Gastrocnemius medialis (tissue), 4 donors: ENCODE measurements around the gene MRC1.

Experiments used
- POLR2A ChIP-seq, 2 donors: fragments of 450-650 bp; IDR thresholded peaks; one replicate each; pipeline ENCODE4 v1.6.1; 2017; ENCODE audit warnings: antibody characterized with exemption in 2 of 2, mild to moderate bottlenecking in 2 of 2, moderate library complexity in 2 of 2
- TF ChIP-seq, protein P1 (sequence below), 5 experiments: fragments of 450-650 bp in 3 of 5; fragments of 200-600 bp in 2 of 5; sonication (generic) in 2 of 5; IDR thresholded peaks in 4 of 5; conservative IDR thresholded peaks in 1 of 5; 1 replicate in 4 of 5; 2 replicates in 1 of 5; pipeline ENCODE4 v1.5.1; 2016 to 2019; ENCODE audit warnings: antibody characterized with exemption in 5 of 5, mild to moderate bottlenecking in 3 of 5, moderate library complexity in 3 of 5

- TF ChIP-seq POLR2A (IDR thresholded peaks at IDR 0.05): no peak
- TF ChIP-seq, protein P1, sequence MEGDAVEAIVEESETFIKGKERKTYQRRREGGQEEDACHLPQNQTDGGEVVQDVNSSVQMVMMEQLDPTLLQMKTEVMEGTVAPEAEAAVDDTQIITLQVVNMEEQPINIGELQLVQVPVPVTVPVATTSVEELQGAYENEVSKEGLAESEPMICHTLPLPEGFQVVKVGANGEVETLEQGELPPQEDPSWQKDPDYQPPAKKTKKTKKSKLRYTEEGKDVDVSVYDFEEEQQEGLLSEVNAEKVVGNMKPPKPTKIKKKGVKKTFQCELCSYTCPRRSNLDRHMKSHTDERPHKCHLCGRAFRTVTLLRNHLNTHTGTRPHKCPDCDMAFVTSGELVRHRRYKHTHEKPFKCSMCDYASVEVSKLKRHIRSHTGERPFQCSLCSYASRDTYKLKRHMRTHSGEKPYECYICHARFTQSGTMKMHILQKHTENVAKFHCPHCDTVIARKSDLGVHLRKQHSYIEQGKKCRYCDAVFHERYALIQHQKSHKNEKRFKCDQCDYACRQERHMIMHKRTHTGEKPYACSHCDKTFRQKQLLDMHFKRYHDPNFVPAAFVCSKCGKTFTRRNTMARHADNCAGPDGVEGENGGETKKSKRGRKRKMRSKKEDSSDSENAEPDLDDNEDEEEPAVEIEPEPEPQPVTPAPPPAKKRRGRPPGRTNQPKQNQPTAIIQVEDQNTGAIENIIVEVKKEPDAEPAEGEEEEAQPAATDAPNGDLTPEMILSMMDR (IDR thresholded peaks at IDR 0.05 in 4 of 5, conservative IDR thresholded peaks at IDR 0.05 in 1 of 5): no peak
Measured at GRCh38 chr10:17921378-17921777, 112.2 kb downstream of the MRC1 start.
